Skeletal muscle cell (primary cell): ENCODE results near the gene COL8A1.

Experiments
- DNase-seq: peaks from one replicate; pipeline ENCODE4 v3.0.0-alpha.2; 2010; ENCODE audit warnings: low read depth
- H3K4me3 ChIP-seq: 2 replicates; pipeline ENCODE4 v1.5.1; 2011; ENCODE audit warnings: low read depth, mild to moderate bottlenecking, control low read depth, low read length, moderate library complexity

The COL8A1 gene

DNA sequence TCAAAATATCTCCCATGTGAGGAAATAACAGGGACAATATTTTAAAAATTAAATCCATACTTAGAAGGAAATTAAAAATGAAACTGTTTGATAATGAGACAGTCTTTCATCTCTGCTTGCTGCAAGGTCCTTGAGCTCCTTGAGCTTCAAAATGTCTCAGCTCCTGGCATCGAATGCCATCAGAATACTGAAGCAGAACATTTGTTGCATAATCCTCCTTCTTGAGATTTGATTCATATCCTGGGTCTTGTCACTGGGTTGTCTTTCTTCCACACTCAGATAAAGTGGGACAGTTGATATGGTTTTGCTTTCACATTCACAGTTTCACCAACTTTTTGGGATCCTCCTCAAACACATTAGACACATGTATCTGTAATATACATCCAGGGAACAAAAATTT, 27.8 kb downstream of the COL8A1 start:
- H3K4me3 ChIP-seq: no peak overlapping the region
- DNase-seq: peak; percentile 50

DNA sequence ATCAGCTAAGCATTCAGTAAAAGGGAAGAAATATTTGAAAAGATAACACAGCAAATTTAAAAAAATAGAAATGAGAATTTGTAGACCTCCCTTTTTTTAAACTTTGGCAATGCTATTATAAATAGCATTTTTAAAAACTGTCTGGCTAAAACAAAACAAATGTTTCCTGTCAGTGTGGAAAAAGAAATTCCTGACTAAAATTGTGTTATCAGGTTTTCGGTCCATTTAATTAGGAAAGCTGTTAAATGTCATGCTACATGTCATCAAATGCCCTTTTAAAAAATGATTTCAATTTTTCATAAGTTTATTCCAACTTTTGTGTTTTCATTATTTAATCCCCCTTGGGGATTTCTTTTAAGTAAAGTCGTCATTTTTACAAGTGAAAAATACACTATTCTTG, 29.6 kb downstream of the COL8A1 start:
- no peak for DNase-seq
- no peak overlapping the region for H3K4me3 ChIP-seq

DNA sequence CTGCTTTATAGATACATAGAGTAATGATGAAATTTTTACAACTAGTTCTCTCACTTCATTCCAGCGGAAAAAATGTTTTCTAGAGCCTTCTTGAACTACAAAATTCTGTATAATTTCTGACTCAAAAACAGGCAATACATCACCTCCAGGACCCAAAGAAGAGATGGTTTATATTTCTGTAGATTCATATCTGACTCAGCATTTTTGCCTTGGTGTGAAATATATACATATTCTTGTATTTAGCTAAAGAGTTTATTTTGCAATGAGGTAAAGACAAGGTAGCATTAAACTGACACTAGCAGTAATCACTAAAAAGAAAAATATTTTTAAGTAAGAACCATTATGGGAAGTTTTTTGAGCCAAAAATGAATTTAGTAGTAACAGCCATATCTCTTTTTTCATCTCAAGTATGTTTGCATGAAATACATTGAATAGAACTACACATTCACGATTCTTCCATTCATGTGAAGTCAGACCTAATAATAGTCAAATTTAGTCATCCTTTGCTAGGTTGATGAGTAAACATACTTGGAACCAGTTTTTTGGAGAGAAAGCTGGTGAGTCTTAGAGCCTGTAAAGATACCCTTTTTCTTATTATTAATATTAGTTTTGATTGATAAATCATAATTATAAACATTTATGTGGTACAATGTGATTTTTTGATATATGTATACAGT, 31.6 kb downstream of the COL8A1 start:
- no peak for DNase-seq
- H3K4me3 ChIP-seq: no peak overlapping the region

DNA sequence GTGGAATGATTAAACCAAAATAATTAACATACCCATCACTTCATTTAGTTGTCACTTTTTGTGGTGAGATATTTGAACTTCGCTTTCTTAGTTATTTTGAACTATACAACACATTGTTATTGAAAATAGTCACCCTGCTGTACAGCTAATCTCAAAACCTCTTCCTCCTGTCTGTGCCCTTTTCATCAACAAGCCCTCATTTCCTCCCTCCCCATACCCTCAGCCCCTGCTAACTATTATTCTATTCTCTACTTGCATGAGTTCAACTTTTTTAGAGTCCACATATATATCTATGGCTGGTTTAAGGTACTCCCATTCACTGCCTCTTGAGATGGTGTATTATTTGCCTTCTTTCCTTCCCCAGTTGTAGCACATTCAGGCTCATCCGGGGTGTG, 32.2 kb downstream of the COL8A1 start:
- no peak overlapping the region for H3K4me3 ChIP-seq
- DNase-seq: no peak

DNA sequence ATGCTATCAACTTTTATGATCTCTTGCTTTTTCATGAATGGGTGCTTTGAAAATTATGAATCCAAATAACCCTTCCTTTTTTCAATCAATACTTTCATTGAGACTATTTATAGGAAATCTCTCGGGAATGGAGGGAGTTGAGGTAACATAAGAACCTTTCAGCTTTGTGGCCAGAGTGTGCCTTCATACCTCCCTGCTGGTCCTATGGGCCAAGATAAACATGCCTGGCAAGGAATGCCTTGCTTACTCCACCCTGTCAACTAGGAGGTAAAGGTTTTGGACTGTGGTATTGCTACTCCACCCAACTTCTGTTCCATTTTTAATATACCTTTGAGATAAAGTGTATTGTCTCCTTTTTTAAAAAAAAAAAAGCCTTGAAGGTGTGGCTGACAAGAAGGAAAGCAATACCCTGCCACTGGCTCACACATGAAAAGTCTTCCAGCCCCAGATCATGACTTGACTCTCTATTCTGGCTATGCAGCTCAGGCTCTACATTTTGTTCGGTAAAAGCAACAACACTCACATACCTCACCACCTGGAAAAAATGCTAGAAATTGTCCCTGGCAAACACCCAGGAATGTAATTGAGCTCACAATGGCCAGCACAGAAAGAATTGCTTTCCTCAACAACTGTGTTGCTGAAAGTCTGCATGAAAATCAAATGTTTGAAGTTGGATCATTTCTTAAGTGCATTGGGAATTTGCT, 35.8 kb downstream of the COL8A1 start:
- peak; percentile 63 for DNase-seq
- H3K4me3 ChIP-seq: no peak overlapping the region

DNA sequence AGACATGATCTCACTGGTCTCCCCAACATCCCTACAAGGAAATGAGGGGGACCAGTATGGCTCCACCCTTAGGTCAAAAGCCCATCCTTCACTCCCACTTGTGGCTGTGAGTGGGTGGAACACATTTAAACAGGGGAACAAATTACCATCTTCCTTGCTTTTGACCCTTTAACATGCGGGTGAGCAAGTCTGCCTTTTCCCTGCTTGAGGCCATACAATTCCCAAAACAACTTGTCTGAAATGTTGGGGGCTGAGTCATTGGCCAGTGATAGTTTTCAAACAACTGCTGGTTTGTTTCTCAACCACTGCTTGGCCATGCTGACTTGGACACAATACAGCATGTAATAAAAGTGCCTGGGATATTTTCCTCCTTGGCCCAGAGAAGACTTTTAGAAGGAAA, 39.6 kb downstream of the COL8A1 start:
- DNase-seq: peak; percentile 95
- no peak overlapping the region for H3K4me3 ChIP-seq

DNA sequence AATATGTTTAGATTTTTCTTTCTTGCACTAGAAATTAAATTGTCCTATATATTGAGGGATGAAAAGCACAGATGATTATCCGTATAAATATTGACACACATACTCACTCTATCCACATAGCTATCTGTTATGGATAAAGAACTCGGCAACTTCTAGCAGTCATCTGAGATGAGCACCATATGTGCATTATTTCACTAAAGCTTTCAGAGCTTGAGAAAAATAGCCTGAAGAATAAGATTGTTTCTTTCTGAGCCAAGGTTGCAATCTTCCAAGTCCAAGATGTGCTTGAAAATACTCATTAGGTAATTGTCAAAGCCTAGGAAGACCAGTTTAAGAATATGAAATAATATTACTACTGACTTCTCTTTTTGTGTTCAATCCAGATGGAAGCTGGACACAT, 40.5 kb downstream of the COL8A1 start:
- H3K4me3 ChIP-seq: no peak overlapping the region
- no peak for DNase-seq

DNA sequence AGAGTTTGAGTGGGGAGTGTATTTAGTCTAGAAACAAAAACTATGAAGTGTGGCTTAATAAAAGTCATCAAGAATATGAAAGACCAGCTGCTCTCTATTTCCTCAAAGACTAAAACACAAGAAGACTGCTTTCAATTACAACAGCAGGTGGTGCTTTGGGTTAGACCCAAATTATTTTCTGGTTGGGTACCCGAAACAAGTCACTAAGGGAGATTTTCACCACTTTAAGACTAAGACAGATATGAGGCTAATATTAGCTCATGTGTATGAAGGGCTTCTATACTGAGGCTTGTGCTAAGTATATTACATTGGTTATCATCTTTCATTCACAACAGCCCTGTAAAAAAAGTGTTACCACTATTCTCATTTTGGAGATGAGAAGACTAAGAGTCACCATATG, 43.1 kb downstream of the COL8A1 start:
- DNase-seq: no peak
- no peak overlapping the region for H3K4me3 ChIP-seq

DNA sequence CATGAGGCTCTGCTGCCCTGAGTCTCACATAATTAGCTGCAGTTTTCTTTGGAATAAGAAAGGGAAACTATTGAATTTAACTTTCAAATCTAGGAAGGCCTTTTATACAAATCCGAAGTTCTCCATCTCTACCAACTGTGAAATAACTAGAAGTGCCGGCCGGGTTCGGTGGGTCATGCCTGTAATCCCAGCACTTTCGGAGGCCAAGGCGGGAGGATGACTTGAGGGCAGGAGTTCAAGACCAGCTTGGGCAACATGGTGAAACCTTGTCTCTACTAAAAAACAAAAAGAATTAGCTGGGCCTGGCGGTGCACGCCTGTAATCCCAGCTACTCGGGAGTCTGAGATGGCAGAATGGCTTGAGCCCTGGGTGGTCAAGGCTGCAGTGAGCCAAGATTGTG, 43.6 kb downstream of the COL8A1 start:
- DNase-seq: no peak
- no peak overlapping the region for H3K4me3 ChIP-seq

DNA sequence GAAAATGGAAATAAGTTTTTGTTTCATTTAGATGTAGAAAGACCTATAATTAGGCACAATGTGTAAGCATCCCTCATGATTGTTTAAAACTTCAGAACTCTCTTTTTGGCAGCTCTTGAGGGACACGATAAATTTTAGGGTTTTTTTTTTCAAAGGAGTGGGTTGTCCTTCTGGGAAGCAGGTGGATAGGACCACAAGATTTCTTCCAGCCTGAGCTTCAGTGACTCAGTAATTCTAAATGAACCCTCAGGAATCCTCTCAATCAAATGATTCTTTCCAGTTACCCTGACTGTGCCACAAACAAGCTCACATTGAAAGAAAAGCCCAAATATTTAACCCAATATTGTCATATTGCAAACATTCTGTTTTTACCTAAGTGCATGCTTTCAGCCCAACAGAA, 45.1 kb downstream of the COL8A1 start:
- no peak for DNase-seq
- H3K4me3 ChIP-seq: no peak overlapping the region

DNA sequence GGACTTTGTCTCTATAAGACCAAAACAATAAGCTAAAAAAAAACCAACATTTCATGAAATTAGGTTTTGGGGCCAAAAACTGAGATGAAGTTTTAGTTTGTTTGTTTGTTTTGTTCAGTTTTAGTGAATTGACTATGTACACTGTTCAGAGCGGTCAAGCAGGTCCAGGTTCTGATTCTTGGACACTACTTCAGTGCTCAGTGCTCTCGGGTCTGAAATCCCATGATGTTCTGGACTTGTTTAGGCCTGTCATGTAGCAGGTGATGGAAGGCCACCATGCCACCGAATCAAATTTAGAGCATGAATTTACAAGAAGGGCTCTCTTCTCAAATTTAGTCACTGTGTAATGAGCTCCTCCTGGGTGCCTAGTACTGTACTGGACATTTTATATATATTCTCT, 45.5 kb downstream of the COL8A1 start:
- no peak overlapping the region for H3K4me3 ChIP-seq
- DNase-seq: no peak

DNA sequence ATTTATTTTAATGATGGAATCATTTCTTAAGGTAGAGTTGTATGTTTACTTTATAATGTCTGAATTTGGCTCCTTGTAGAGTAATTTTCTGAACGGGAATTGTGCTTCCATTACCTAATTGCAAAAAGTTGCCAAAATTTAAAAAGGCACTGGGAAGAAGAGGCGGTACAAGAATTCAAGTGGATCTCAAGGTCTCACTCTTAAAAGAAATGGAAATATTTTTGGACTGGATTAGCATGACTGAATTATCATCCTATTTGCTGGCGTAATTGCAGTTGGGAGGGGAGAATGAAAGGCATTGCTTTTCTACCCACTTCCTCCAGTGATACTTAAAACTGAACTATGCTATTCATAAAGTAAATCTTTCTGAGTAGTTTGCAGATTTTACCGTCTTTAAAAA, 46.2 kb downstream of the COL8A1 start:
- H3K4me3 ChIP-seq: no peak overlapping the region
- DNase-seq: no peak

DNA sequence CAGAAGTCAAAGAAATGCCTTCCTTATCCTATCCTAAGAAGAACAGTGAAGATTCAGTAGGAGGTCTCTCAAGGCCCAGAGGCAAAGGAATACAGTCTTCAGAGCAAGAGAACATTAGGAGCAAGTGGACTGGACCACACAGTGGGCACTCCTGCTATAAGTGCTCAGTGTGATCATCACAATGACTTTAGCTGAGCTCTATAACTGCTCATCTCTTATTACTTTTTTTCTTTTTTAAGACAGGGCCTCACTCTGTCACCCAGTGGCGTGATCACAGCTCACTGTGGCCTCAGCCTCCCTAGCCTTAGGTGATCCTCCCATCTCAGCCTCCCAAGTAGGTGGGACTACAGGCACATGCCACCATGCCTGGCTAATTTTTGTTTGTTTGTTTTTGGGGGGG, 48.1 kb downstream of the COL8A1 start:
- DNase-seq: no peak
- no peak overlapping the region for H3K4me3 ChIP-seq

DNA sequence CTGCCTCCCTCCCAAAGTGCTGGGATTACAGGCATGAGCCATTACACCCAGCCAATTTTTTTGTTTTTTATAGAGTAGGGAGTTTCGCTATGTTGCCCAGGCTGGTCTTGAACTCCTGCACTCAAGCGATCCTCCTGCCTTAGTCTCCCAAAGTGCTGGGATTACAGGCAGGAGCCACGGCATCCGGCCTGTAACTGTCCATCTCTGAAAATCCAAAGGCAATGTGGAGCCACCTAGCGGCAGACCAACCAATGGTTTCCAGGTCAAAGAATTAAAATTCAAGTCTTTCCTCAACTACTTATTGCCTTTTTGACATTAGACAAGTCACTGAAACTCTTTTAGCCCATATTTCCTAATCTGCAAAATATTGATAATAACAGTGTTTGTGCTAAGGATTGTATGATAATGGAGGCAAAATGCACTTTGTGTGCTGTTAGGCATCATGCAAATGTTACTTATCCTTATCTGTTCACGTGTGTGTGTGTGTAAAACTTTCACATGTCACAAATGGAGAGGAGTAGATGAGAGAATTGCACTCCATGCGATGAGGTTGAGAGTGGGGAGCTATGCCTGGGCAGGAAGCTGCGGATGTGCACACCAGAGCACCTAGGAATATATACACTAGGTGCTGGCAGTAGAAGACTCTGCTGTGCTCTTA, 48.7 kb downstream of the COL8A1 start:
- peak; percentile 48 for DNase-seq

DNA sequence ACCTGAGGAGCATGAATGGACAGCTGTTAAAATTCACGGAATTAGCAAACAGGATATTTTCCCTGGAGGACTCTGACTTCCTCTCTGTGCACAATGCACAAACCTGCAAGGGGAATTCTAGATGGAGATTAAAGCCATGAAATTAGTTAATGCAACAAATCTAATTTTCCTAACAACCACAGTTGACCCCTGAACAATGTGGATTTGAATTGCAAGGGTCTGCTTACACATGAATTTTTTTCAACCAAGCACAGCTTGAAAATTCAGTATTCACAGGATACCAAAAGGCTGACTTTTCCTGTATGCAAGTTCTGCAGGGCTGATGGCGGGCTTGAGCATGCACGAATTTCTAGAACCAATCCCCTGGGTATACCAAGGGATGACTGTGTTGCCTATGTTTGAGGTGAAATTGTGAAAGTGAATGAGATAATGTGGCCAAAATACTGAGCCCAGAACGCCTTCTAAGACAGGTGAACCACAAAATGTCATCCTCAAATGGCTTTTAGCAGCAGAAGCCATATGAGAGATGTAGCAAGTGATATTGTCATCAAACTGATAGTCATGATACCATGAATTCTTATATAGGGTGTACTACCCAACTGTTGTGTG, 52.5 kb downstream of the COL8A1 start:
- no peak overlapping the region for H3K4me3 ChIP-seq
- DNase-seq: no peak

More for the DNA sequence above, 48.7 kb downstream of the COL8A1 start:
- H3K4me3 ChIP-seq: no peak overlapping the region

DNA sequence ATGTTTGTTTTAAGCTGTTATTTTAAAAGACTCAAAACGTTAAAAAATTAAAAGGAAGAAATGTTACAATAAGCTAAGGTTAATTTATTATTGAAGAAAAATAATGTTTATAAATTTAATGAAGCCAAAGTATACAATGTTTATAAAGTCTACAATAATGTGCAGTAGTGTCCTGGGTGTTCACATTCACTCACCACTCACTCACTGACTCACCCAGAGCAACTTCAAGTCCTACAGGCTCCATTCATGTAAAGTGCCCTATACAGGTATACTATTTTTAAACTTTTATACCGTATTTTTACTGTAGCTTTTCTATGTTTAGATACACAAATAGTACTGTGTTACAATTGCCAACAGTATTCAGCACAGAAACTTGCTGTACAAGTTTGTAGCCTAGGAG, 55.2 kb downstream of the COL8A1 start:
- no peak for DNase-seq
- no peak overlapping the region for H3K4me3 ChIP-seq

DNA sequence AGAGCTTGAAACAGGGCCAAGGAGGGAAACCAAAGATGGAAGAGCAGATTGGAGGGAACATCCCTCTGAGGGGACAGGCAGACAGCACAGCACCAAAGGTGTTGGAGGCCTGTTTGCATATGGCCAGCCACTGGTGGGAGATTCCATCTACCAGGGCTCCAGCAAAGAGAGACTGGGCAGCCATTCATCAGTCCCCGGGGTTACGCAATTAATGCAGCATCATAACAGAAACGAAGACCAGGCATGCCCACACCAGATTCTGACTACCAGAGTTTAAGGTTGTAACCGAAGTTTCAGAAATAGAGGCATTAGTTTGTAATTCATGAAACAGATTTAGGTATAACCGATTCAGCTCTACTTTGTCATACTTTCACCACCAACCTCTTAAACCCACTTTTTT, 58.1 kb downstream of the COL8A1 start:
- no peak for DNase-seq
- H3K4me3 ChIP-seq: no peak overlapping the region

DNA sequence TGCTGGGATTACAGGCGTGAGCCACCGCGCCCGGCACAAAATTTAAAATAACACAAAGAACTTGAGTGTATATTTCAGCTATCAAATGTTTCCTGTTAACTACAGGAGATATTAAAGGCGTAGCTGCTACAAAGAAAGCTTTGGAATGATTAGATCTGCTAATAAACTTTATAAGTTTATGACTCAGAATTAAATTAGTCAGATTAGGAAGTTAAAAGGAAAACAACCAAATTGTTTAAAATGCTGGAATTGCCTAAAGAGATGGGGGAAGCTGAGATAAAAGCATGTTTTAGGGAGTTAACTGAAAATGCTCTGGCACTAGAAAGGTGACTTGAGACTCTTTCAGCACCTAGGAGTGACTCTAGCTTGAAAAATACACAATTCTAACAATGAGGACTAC, 58.9 kb downstream of the COL8A1 start:
- no peak for DNase-seq
- H3K4me3 ChIP-seq: no peak overlapping the region

DNA sequence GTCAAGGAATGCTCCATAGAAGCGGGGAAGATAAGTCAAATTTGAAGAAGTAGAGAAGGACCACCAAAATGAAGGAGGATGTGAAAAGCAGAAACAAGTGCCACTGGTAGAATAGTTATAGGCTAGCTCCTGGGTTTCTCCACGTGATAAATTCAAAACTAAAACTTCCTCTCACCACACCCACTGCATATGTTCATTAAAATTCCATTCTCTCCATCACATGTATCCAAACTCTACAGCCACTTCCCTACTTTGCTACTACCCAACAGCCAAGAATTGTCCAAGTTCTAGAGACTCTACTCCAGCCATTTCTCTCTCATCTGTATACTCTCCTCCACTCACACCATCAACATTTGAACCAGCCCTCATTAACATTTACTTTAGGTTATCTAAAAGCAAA, 60.5 kb downstream of the COL8A1 start:
- H3K4me3 ChIP-seq: no peak overlapping the region
- no peak for DNase-seq

DNA sequence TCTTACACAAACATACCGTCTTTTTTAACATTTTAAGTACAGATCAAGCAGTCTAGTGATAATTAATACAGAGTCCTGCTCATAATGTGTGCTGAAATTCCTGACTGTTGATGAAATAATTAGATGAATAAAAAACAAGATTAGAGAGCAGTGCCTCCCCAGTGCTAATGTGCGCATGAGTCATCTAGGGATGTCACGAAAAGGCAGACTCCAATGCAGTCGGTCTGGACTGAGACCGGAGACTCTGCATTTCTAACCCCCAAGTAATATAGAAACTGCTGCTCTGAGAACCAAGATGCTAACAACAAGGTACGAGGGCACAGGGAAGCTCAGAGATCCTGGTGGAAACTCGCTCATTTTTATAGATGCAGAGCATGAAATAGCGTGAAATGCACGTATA, 61.4 kb downstream of the COL8A1 start:
- H3K4me3 ChIP-seq: no peak overlapping the region
- no peak for DNase-seq
